SU-DHL-6 (cell line): ENCODE data around the gene KLHDC3.

ENCODE experiments used
- H2AFZ ChIP-seq: fragments of 200-600 bp; sonication (generic); 2 replicates; pipeline ENCODE4 v1.6.1; 2014; ENCODE audit warnings: low read depth, mild to moderate bottlenecking, moderate library complexity, mixed read lengths, antibody characterized with exemption, low read length; ENCODE audit not compliant: severe bottlenecking
- H3F3A ChIP-seq: fragments of 200-600 bp; shearing (Covaris generic); 2 replicates; pipeline ENCODE4 v1.6.0; 2016; ENCODE audit warnings: antibody characterized with exemption, mild to moderate bottlenecking; ENCODE audit not compliant: insufficient read depth
- H3K27ac ChIP-seq: fragments of 200-600 bp; sonication (generic); 2 replicates; pipeline ENCODE4 v1.5.1; 2016; ENCODE audit warnings: low read depth, mild to moderate bottlenecking, low read length, moderate library complexity, mixed read lengths
- H3K27me3 ChIP-seq: fragments of 200-600 bp; sonication (generic), shearing (Covaris generic); 2 replicates; pipeline ENCODE4 v1.6.0; 2014; ENCODE audit warnings: mild to moderate bottlenecking, low read length
- H3K36me3 ChIP-seq: fragments of 200-600 bp; sonication (generic); 2 replicates; pipeline ENCODE4 v1.6.1; 2014; ENCODE audit warnings: mild to moderate bottlenecking, low read length, mixed read lengths
- H3K4me2 ChIP-seq: fragments of 300-600, 200-600 bp; shearing (Covaris generic), sonication (generic); 2 replicates; pipeline ENCODE4 v1.6.0; 2014; ENCODE audit warnings: low read length, low read depth, mild to moderate bottlenecking; ENCODE audit not compliant: poor library complexity, severe bottlenecking
- H3K4me3 ChIP-seq: fragments of 200-600 bp; sonication (generic); 2 replicates; pipeline ENCODE4 v1.5.1; 2014; ENCODE audit warnings: antibody characterized with exemption, low read length, mild to moderate bottlenecking, mixed read lengths; ENCODE audit not compliant: insufficient read depth, poor library complexity, severe bottlenecking
- H3K79me2 ChIP-seq: fragments of 200-600 bp; sonication (generic); 2 replicates; pipeline ENCODE4 v1.6.1; 2014; ENCODE audit warnings: mild to moderate bottlenecking, low read length, moderate library complexity; ENCODE audit not compliant: insufficient read depth
- H3K9ac ChIP-seq: fragments of 200-600 bp; sonication (generic); 2 replicates; pipeline ENCODE4 v1.7.0; 2014; ENCODE audit warnings: mild to moderate bottlenecking, low read length
- H3K9me2 ChIP-seq: fragments of 200-600 bp; sonication (generic); replicated peaks from 2 replicates; pipeline ENCODE4 v1.6.1; 2014; ENCODE audit warnings: low read length; ENCODE audit not compliant: insufficient read depth
- H3K9me3 ChIP-seq: fragments of 200-600 bp; sonication (generic); 2 replicates; pipeline ENCODE4 v1.6.1; 2014; ENCODE audit warnings: low read length, mixed read lengths; ENCODE audit not compliant: insufficient read depth
- H4K20me1 ChIP-seq: fragments of 200-600 bp; sonication (generic); 2 replicates; pipeline ENCODE4 v1.6.1; 2014; ENCODE audit warnings: low read depth, mild to moderate bottlenecking, antibody characterized with exemption, low read length, moderate library complexity, mixed read lengths
- EZH2phosphoT487 ChIP-seq: fragments of 200-600 bp; sonication (generic), shearing (Covaris generic); conservative IDR thresholded peaks from 2 replicates; pipeline ENCODE4 v1.6.1; 2018; ENCODE audit warnings: mild to moderate bottlenecking, antibody characterized with exemption, low read length, moderate library complexity, mixed read lengths
- TF ChIP-seq, protein P1 (sequence below): fragments of 200-600 bp; sonication (generic); IDR thresholded peaks from one replicate; pipeline ENCODE4 v1.5.1; 2017; ENCODE audit warnings: antibody characterized with exemption, mild to moderate bottlenecking, low read length, moderate library complexity; ENCODE audit not compliant: insufficient read depth, poor library complexity, severe bottlenecking

KLHDC3 gene

DNA sequence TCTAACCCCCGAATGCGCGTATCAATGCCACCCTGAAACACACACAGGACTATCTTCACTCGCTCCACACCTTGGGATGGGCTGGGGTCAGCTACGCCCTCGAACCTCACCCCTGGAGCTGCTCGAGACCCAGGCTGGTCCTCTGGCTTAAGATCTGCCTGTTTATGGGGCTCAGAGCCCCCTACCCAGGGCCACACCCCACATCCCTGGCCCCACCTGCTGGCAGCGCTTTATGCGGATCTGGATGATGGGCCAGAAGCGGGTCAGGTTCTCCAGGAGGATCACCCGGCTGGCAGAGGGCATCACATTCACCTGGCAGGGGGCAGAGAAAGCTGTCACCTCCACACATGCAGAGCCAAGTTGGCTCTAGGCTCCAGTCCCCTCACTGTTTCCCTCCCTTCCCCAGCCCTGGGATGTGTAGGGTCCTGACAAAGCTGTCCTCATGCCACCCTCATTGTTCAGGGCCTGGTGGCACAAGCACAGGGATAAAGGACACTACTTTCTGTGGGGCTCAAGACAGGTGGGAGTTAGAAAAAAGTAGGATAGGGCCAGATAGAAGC, 31.4 kb downstream of the KLHDC3 start:
- H3F3A ChIP-seq, result peaks cover 6% of the 10 kb centered on the region; the same call in 1 of the 2 replicates
- H2AFZ ChIP-seq, result no peak overlapping the region
- TF ChIP-seq EZH2phosphoT487, result no peak
- TF ChIP-seq, protein P1, sequence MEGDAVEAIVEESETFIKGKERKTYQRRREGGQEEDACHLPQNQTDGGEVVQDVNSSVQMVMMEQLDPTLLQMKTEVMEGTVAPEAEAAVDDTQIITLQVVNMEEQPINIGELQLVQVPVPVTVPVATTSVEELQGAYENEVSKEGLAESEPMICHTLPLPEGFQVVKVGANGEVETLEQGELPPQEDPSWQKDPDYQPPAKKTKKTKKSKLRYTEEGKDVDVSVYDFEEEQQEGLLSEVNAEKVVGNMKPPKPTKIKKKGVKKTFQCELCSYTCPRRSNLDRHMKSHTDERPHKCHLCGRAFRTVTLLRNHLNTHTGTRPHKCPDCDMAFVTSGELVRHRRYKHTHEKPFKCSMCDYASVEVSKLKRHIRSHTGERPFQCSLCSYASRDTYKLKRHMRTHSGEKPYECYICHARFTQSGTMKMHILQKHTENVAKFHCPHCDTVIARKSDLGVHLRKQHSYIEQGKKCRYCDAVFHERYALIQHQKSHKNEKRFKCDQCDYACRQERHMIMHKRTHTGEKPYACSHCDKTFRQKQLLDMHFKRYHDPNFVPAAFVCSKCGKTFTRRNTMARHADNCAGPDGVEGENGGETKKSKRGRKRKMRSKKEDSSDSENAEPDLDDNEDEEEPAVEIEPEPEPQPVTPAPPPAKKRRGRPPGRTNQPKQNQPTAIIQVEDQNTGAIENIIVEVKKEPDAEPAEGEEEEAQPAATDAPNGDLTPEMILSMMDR, result no peak
- no peak overlapping the region for H3K4me3 ChIP-seq
- no peak overlapping the region for H3K9ac ChIP-seq
- H3K36me3 ChIP-seq, result no peaks in the 10 kb centered on the region
- no peak overlapping the region for H3K27ac ChIP-seq
- H3K79me2 ChIP-seq, result no peaks in the 10 kb centered on the region
- no peaks in the 10 kb centered on the region for H3K9me3 ChIP-seq
- H3K27me3 ChIP-seq, result no peaks in the 10 kb centered on the region
- no peaks in the 10 kb centered on the region for H3K9me2 ChIP-seq
- no peaks in the 10 kb centered on the region for H4K20me1 ChIP-seq
- H3K4me2 ChIP-seq, result no peak overlapping the region

DNA sequence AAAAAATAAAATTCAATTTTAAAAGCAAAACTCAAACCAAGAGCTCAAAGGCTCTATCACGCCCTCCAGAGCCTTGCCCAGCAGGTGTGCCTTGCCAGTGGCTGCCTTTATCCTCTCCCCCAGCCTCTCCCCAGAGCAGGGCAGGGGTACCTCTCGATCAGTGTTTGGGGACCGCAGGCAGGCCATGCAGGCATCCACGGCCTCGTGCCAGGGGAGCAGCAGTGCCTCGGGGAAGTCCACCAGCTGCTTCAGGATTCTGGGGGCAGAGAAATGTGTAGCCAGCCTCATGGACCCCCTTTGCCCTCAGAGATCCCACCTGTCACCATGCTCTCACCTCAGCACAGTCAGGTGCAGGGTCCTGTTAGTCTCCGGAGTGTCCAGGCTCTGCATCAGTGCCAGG, 33.9 kb downstream of the KLHDC3 start:
- no peaks in the 10 kb centered on the region for H3K27me3 ChIP-seq
- TF ChIP-seq EZH2phosphoT487, result no peak
- TF ChIP-seq, protein P1, result no peak
- no peaks in the 10 kb centered on the region; the same call in 1 of the 2 replicates for H3K79me2 ChIP-seq
- no peaks in the 10 kb centered on the region for H4K20me1 ChIP-seq
- no peak overlapping the region for H2AFZ ChIP-seq
- no peaks in the 10 kb centered on the region for H3K9me3 ChIP-seq
- no peaks in the 10 kb centered on the region for H3K36me3 ChIP-seq
- H3K4me2 ChIP-seq, result no peak overlapping the region
- no peaks in the 10 kb centered on the region for H3K9me2 ChIP-seq
- H3K4me3 ChIP-seq, result no peak overlapping the region
- peaks cover 6% of the 10 kb centered on the region; the same call in 1 of the 2 replicates for H3F3A ChIP-seq
- no peak overlapping the region for H3K9ac ChIP-seq
- H3K27ac ChIP-seq, result no peak overlapping the region

DNA sequence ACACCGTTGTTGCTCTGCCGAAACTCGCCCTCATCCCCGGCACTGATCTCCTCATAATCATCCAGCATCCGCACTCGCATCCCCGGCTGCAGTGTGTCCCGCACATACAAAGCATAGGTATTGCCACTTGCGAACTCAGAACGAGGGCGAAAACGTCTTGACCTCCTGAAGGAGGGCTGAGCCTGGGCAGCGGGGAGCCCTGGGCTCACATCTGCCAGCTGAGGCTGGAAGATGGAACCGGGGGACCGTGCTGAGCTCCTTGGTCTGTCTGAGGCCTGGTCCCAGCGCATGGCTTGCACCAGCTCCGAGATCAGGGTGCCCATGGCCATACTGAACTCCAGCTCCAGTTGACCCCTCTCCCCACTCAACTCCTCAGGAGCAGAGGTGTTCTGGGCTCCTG, 36.9 kb downstream of the KLHDC3 start:
- H3K4me3 ChIP-seq, result no peak overlapping the region

More for the DNA sequence above, 36.9 kb downstream of the KLHDC3 start:
- H3K36me3 ChIP-seq, result no peaks in the 10 kb centered on the region
- TF ChIP-seq EZH2phosphoT487, result no peak
- TF ChIP-seq, protein P1, result no peak
- no peaks in the 10 kb centered on the region for H4K20me1 ChIP-seq
- H3K27me3 ChIP-seq, result no peaks in the 10 kb centered on the region
- no peak overlapping the region for H3K9ac ChIP-seq
- no peak overlapping the region for H3K27ac ChIP-seq
- H3K4me2 ChIP-seq, result no peak overlapping the region
- no peaks in the 10 kb centered on the region for H3K9me2 ChIP-seq
- H3F3A ChIP-seq, result peaks cover 10% of the 10 kb centered on the region; the same call in 1 of the 2 replicates
- H2AFZ ChIP-seq, result no peak overlapping the region
- no peaks in the 10 kb centered on the region; the same call in 1 of the 2 replicates for H3K79me2 ChIP-seq
- H3K9me3 ChIP-seq, result no peaks in the 10 kb centered on the region
